Panc1 (cell line): Measurements from ENCODE around the gene SIPA1L2.

Source experiments
- POLR2AphosphoS5 ChIP-seq: IDR thresholded peaks from 2 replicates; pipeline ENCODE4 v1.6.1; 2012; ENCODE audit warnings: mild to moderate bottlenecking, low read depth, low read length, moderate library complexity
- SIN3A ChIP-seq: IDR thresholded peaks from 2 replicates; pipeline ENCODE4 v1.6.1; 2012; ENCODE audit warnings: low read depth, mild to moderate bottlenecking, low read length, moderate library complexity, borderline replicate concordance; ENCODE audit not compliant: insufficient read depth
- TCF7L2 ChIP-seq: IDR thresholded peaks from 2 replicates; pipeline ENCODE4 v1.6.1; 2011; ENCODE audit warnings: mild to moderate bottlenecking, low read depth, low read length, inconsistent platforms
- TF ChIP-seq, protein P1 (sequence below): fragments of 450-650 bp; IDR thresholded peaks from 2 replicates; pipeline ENCODE4 v1.5.1; 2017; ENCODE audit warnings: mild to moderate bottlenecking
- TF ChIP-seq, protein P2 (sequence below), 2 experiments: IDR thresholded peaks; 2 replicates each; pipeline ENCODE4 v1.6.1; 2011 to 2012; ENCODE audit warnings: low read depth in 2 of 2, control low read depth in 1 of 2, low read length in 1 of 2, mild to moderate bottlenecking in 1 of 2, moderate library complexity in 1 of 2; ENCODE audit not compliant: insufficient read depth in 1 of 2

GRCh38 chr1:232629250-232630046, 485 bp downstream of the SIPA1L2 start:
- TF ChIP-seq, protein P1, sequence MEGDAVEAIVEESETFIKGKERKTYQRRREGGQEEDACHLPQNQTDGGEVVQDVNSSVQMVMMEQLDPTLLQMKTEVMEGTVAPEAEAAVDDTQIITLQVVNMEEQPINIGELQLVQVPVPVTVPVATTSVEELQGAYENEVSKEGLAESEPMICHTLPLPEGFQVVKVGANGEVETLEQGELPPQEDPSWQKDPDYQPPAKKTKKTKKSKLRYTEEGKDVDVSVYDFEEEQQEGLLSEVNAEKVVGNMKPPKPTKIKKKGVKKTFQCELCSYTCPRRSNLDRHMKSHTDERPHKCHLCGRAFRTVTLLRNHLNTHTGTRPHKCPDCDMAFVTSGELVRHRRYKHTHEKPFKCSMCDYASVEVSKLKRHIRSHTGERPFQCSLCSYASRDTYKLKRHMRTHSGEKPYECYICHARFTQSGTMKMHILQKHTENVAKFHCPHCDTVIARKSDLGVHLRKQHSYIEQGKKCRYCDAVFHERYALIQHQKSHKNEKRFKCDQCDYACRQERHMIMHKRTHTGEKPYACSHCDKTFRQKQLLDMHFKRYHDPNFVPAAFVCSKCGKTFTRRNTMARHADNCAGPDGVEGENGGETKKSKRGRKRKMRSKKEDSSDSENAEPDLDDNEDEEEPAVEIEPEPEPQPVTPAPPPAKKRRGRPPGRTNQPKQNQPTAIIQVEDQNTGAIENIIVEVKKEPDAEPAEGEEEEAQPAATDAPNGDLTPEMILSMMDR, result no peak
- no peak for TF ChIP-seq POLR2AphosphoS5
- no peak for TF ChIP-seq SIN3A
- TF ChIP-seq TCF7L2, result no peak
- TF ChIP-seq, protein P2, sequence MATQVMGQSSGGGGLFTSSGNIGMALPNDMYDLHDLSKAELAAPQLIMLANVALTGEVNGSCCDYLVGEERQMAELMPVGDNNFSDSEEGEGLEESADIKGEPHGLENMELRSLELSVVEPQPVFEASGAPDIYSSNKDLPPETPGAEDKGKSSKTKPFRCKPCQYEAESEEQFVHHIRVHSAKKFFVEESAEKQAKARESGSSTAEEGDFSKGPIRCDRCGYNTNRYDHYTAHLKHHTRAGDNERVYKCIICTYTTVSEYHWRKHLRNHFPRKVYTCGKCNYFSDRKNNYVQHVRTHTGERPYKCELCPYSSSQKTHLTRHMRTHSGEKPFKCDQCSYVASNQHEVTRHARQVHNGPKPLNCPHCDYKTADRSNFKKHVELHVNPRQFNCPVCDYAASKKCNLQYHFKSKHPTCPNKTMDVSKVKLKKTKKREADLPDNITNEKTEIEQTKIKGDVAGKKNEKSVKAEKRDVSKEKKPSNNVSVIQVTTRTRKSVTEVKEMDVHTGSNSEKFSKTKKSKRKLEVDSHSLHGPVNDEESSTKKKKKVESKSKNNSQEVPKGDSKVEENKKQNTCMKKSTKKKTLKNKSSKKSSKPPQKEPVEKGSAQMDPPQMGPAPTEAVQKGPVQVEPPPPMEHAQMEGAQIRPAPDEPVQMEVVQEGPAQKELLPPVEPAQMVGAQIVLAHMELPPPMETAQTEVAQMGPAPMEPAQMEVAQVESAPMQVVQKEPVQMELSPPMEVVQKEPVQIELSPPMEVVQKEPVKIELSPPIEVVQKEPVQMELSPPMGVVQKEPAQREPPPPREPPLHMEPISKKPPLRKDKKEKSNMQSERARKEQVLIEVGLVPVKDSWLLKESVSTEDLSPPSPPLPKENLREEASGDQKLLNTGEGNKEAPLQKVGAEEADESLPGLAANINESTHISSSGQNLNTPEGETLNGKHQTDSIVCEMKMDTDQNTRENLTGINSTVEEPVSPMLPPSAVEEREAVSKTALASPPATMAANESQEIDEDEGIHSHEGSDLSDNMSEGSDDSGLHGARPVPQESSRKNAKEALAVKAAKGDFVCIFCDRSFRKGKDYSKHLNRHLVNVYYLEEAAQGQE (IDR thresholded peaks at IDR 0.05; ENCODE audit: insufficient read depth in 1 of 2, low read depth in 2 of 2, low read length in 1 of 2), result no peak
